Measurements from ENCODE around the gene PLEKHA7.

DNA sequence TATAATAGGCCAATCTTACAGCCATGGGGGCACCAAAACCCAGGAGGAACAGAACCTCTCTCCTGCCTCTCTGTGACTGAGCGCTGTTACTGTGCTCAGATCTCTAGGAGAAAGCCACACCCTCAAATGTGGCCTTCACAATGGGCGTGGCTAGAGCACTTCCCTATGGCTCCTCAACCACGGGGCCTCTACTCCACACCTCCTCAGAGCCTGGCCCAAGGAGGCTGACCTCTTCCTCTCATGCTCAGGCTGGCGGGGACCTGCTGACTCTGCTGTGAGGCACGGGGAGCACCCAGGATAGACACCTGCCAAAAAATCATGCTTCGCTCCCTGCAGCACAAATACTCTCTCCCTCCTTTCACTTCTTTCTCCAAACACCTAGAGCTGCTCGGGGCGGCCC is 234.8 kb downstream of the PLEKHA7 start:
- no peak for TF ChIP-seq CTCF (IDR thresholded peaks at IDR 0.05)
- no peak for TF ChIP-seq POLR2AphosphoS5 (IDR thresholded peaks at IDR 0.05; ENCODE audit: insufficient read depth in 1 of 2, low read depth in 1 of 2)
- no peak for TF ChIP-seq POLR2A (IDR thresholded peaks at IDR 0.05)

Measured in vagina (tissue), 2 donors.